Vagina (tissue), 2 donors: ENCODE data around the gene CTNNBL1.

Experiments
- POLR2A ChIP-seq, 2 donors: fragments of 450-650 bp; IDR thresholded peaks; one replicate each; pipeline ENCODE4 v1.6.1; 2017; ENCODE audit warnings: antibody characterized with exemption in 2 of 2, mild to moderate bottlenecking in 2 of 2, moderate library complexity in 2 of 2
- TF ChIP-seq, protein P1 (sequence below), 3 experiments: fragments of 450-650 bp in 2 of 3; fragments of 200-600 bp in 1 of 3; sonication (generic) in 1 of 3; IDR thresholded peaks; one replicate each; pipeline ENCODE4 v1.5.1; 2017 to 2019; ENCODE audit warnings: antibody characterized with exemption in 3 of 3, mild to moderate bottlenecking in 2 of 3, moderate library complexity in 2 of 3

DNA sequence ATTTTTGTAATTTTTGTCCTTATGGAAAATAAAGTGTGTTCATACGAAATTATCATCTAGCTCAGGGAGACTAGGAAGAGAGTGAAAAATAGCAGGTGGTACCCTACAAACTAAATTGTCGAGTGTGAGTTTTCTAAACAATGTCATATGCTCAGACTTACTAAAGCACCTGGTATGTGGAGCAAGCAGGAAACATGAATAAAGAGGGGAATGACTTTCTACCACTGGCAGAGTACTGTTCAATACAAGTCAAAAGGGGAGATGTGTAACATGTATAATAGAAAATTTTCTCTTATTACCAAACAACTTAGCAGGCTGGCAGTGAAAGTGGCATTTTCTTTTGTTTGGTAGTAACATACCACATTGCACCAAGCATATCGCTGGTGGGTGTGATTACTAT is 36.1 kb downstream of the CTNNBL1 start:
- TF ChIP-seq, protein P1, sequence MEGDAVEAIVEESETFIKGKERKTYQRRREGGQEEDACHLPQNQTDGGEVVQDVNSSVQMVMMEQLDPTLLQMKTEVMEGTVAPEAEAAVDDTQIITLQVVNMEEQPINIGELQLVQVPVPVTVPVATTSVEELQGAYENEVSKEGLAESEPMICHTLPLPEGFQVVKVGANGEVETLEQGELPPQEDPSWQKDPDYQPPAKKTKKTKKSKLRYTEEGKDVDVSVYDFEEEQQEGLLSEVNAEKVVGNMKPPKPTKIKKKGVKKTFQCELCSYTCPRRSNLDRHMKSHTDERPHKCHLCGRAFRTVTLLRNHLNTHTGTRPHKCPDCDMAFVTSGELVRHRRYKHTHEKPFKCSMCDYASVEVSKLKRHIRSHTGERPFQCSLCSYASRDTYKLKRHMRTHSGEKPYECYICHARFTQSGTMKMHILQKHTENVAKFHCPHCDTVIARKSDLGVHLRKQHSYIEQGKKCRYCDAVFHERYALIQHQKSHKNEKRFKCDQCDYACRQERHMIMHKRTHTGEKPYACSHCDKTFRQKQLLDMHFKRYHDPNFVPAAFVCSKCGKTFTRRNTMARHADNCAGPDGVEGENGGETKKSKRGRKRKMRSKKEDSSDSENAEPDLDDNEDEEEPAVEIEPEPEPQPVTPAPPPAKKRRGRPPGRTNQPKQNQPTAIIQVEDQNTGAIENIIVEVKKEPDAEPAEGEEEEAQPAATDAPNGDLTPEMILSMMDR (IDR thresholded peaks at IDR 0.05), result no peak
- no peak for TF ChIP-seq POLR2A (IDR thresholded peaks at IDR 0.05)
